Upper lobe of left lung (tissue), 6 donors: ENCODE measurements around the gene RAP2B. TPM values are rescaled to one million over a fixed set of nuclear protein-coding genes. Genes with fewer than 3 reads are reported as not detected.

Experiments used
- ATAC-seq, 2 donors: fragments of 200-7000 bp; cut with Tn5 transposase; one replicate each; pipeline ENCODE4 v1.9.1; 2022; ENCODE audit warnings: mild to moderate bottlenecking in 2 of 2, moderate library complexity in 2 of 2; ENCODE audit not compliant: low FRiP score in 2 of 2
- DNase-seq, 2 donors: peaks; one replicate each; pipeline ENCODE4 v3.0.0-alpha.2; 2019 to 2020
- H3K27ac ChIP-seq, 4 donors: fragments of 200-600 bp; sonication (generic); one replicate each; pipeline ENCODE4 v1.5.1; 2016 to 2019
- H3K27me3 ChIP-seq, 4 donors: fragments of 200-600 bp; sonication (generic); one replicate each; pipeline ENCODE4 v1.5.1; 2017 to 2019
- H3K36me3 ChIP-seq, 4 donors: fragments of 200-600 bp; sonication (generic); one replicate each; pipeline ENCODE4 v1.5.1; 2016 to 2019
- H3K4me1 ChIP-seq, 4 donors: fragments of 200-600 bp; sonication (generic); one replicate each; pipeline ENCODE4 v1.5.1; 2018 to 2019
- H3K4me3 ChIP-seq, 4 donors: fragments of 200-600 bp; sonication (generic); one replicate each; pipeline ENCODE4 v1.5.1; 2017 to 2019; ENCODE audit warnings: mild to moderate bottlenecking in 2 of 4, moderate library complexity in 1 of 4
- H3K9me3 ChIP-seq, 4 donors: fragments of 200-600 bp; sonication (generic); one replicate each; pipeline ENCODE4 v1.5.1; 2018 to 2019
- EP300 ChIP-seq, 4 donors: sonication (generic); formaldehyde crosslinking; IDR thresholded peaks; one replicate each; pipeline ENCODE4 v1.5.1; 2017; ENCODE audit warnings: antibody characterized with exemption in 4 of 4, control low read depth in 2 of 4
- POLR2A ChIP-seq, 4 donors: fragments of 450-650 bp; IDR thresholded peaks; one replicate each; pipeline ENCODE4 v1.5.1; 2016 to 2017; ENCODE audit warnings: antibody characterized with exemption in 4 of 4, mild to moderate bottlenecking in 2 of 4
- POLR2AphosphoS5 ChIP-seq, 2 donors: sonication (generic); formaldehyde crosslinking; IDR thresholded peaks; one replicate each; pipeline ENCODE4 v1.5.1; 2017; ENCODE audit warnings: antibody characterized with exemption in 2 of 2
- WGBS, 2 donors: methylation state at CpG; one replicate each; pipeline ENCODE4 v1.1.5; 2017 to 2018; 5-methylcytosine and 5-hydroxymethylcytosine counted together
- total RNA-seq, 6 donors: library from RNA; depleted of rRNA in 4 of 6; stranded (reverse); fragments of >200 nt in 4 of 6; gene quantifications; one replicate each; pipeline versions ENCODE4 v1.1.0 to v1.2.1, GENCODE V29; 2016 to 2021
- TF ChIP-seq, protein P1 (sequence below), 6 experiments: fragments of 450-650 bp in 4 of 6; fragments of 200-600 bp in 2 of 6; sonication (generic) in 2 of 6; IDR thresholded peaks; one replicate each; pipeline ENCODE4 v1.5.1; 2016 to 2019; ENCODE audit warnings: antibody characterized with exemption in 6 of 6
- donor health status: DM: no; HTN: no; CAD: no; lungs with moderate emphysema.
- donor health status: DM: no; HTN: yes; CAD: no; lungs with severe emphysema.

RAP2B gene
- total RNA-seq, 6 donors from 2014 or later, result 12.3 to 32.0 (median 22.9) TPM

GRCh38 chr3:153129426-153129825 lies 32.6 kb upstream of the RAP2B start:
- H3K36me3 ChIP-seq, result no peaks in the 10 kb centered on the region
- peak in 1 of 2 donors; percentile 82 for DNase-seq
- ATAC-seq, result no peak
- no peaks in the 10 kb centered on the region for H3K9me3 ChIP-seq
- no peaks in the 10 kb centered on the region for H3K27me3 ChIP-seq
- no peak overlapping the region for H3K27ac ChIP-seq
- no peak overlapping the region for H3K4me3 ChIP-seq
- WGBS, 2 donors, result 87 to 92% methylated on average over 11 of the region's 11 CpGs
- H3K4me1 ChIP-seq, result no peaks in the 10 kb centered on the region
- TF ChIP-seq POLR2A (IDR thresholded peaks at IDR 0.05), result no peak
- no peak for TF ChIP-seq POLR2AphosphoS5 (IDR thresholded peaks at IDR 0.05)
- TF ChIP-seq, protein P1, sequence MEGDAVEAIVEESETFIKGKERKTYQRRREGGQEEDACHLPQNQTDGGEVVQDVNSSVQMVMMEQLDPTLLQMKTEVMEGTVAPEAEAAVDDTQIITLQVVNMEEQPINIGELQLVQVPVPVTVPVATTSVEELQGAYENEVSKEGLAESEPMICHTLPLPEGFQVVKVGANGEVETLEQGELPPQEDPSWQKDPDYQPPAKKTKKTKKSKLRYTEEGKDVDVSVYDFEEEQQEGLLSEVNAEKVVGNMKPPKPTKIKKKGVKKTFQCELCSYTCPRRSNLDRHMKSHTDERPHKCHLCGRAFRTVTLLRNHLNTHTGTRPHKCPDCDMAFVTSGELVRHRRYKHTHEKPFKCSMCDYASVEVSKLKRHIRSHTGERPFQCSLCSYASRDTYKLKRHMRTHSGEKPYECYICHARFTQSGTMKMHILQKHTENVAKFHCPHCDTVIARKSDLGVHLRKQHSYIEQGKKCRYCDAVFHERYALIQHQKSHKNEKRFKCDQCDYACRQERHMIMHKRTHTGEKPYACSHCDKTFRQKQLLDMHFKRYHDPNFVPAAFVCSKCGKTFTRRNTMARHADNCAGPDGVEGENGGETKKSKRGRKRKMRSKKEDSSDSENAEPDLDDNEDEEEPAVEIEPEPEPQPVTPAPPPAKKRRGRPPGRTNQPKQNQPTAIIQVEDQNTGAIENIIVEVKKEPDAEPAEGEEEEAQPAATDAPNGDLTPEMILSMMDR (IDR thresholded peaks at IDR 0.05), result no peak
- no peak for TF ChIP-seq EP300 (IDR thresholded peaks at IDR 0.05)

GRCh38 chr3:153129866-153130265 lies 32.2 kb upstream of the RAP2B start:
- ATAC-seq (no peak), DNase-seq (no peak)
- Histone ChIP-seq H3K9me3 (no peaks in the 10 kb centered on the region), H3K27me3 (no peaks in the 10 kb centered on the region), H3K4me1 (no peaks in the 10 kb centered on the region), H3K36me3 (no peaks in the 10 kb centered on the region), H3K4me3 (no peak overlapping the region), H3K27ac (no peak overlapping the region)
- TF ChIP-seq POLR2A (IDR thresholded peaks at IDR 0.05) (no peak), EP300 (IDR thresholded peaks at IDR 0.05) (no peak), POLR2AphosphoS5 (IDR thresholded peaks at IDR 0.05) (no peak)
- TF ChIP-seq, protein P1 (IDR thresholded peaks at IDR 0.05), result no peak
- 88 to 99% methylated on average over 3 of the region's 3 CpGs for WGBS, 2 donors

- DNase-seq (no peak), ATAC-seq (peak in 1 of 2 donors; percentile 64)
- Histone ChIP-seq H3K9me3 (no peaks in the 10 kb centered on the region), H3K4me1 (no peaks in the 10 kb centered on the region), H3K36me3 (no peaks in the 10 kb centered on the region), H3K27me3 (no peaks in the 10 kb centered on the region), H3K4me3 (no peak overlapping the region), H3K27ac (no peak overlapping the region)
- TF ChIP-seq EP300 (IDR thresholded peaks at IDR 0.05) (no peak), POLR2AphosphoS5 (IDR thresholded peaks at IDR 0.05) (no peak), POLR2A (IDR thresholded peaks at IDR 0.05) (no peak)
- TF ChIP-seq, protein P1 (IDR thresholded peaks at IDR 0.05), result no peak
- WGBS, 2 donors, result 81 to 88% methylated on average over 2 of the region's 2 CpGs
Observed at GRCh38 chr3:153130312-153130977, 31.6 kb upstream of the RAP2B start.

- no peaks in the 10 kb centered on the region for H3K36me3 ChIP-seq
- ATAC-seq, result no peak
- H3K27ac ChIP-seq, result peak overlapping the region; percentile 37 to 79 (median 64)
- no peaks in the 10 kb centered on the region for H3K27me3 ChIP-seq
- peaks cover 5 to 20% (median 11%) of the 10 kb centered on the region in 4 donors for H3K4me1 ChIP-seq
- H3K9me3 ChIP-seq, result no peaks in the 10 kb centered on the region
- DNase-seq, result no peak
- H3K4me3 ChIP-seq, result no peak overlapping the region
- WGBS, 2 donors, result 66 to 82% methylated on average over 2 of the region's 2 CpGs
- TF ChIP-seq POLR2A (IDR thresholded peaks at IDR 0.05) (no peak), POLR2AphosphoS5 (IDR thresholded peaks at IDR 0.05) (no peak), EP300 (IDR thresholded peaks at IDR 0.05) (no peak)
- TF ChIP-seq, protein P1 (IDR thresholded peaks at IDR 0.05), result no peak
Observed at GRCh38 chr3:153137626-153138025, 24.4 kb upstream of the RAP2B start.
